PC-3 (cell line): ENCODE measurements around the gene ZNF616. TPM values are rescaled to one million over a fixed set of nuclear protein-coding genes. Genes with fewer than 3 reads are reported as not detected.

Source experiments
- ATAC-seq: fragments of 200-7000 bp; cut with Tn5 transposase; 2 replicates; pipeline ENCODE4 v1.9.1; 2020; ENCODE audit warnings: mild to moderate bottlenecking, moderate library complexity
- BruUV-seq: library from RNA; stranded (reverse); fragments of 400-500 nt; replicated peaks from 2 replicates; lab custom pipeline; 2021; lab: Mats Ljungman, UMichigan
- CTCF ChIA-PET: fragments of 300-600 bp; sonication (Branson Sonifier 250); formaldehyde crosslinking; loops from one replicate; lab custom pipeline; 2022; ENCODE audit warnings: antibody characterized with exemption; lab: Charles Lee
- POLR2A ChIA-PET: fragments of 300-600 bp; sonication (Branson Sonifier 250); formaldehyde crosslinking; loops from one replicate; lab custom pipeline; 2022; ENCODE audit warnings: antibody characterized with exemption; ENCODE audit not compliant: unreplicated experiment; lab: Charles Lee
- DNase-seq: peaks from one replicate; pipeline ENCODE4 v3.0.0-alpha.2; 2015
- H2AFZ ChIP-seq: fragments of 300-600 bp; sonication (generic); 2 replicates; pipeline ENCODE4 v1.6.0; 2016; ENCODE audit warnings: antibody characterized with exemption, low read length
- H3F3A ChIP-seq: fragments of 300-600 bp; sonication (generic); one replicate; pipeline ENCODE4 v1.6.0; 2017; ENCODE audit warnings: antibody characterized with exemption, low read length, control low read depth, mild to moderate bottlenecking; ENCODE audit not compliant: unreplicated experiment
- H3K27ac ChIP-seq: fragments of 300-600 bp; sonication (generic); 2 replicates; pipeline ENCODE4 v1.5.1; 2016; ENCODE audit warnings: mild to moderate bottlenecking, low read length
- H3K27me3 ChIP-seq: fragments of 300-600 bp; sonication (generic); 2 replicates; pipeline ENCODE4 v1.6.1; 2016; ENCODE audit warnings: low read length, mixed read lengths
- H3K36me3 ChIP-seq: fragments of 300-600 bp; sonication (generic); 2 replicates; pipeline ENCODE4 v1.6.1; 2016; ENCODE audit warnings: low read depth, mixed run types, low read length, mixed read lengths
- H3K4me1 ChIP-seq: fragments of 300-600 bp; sonication (generic); 2 replicates; pipeline ENCODE4 v1.5.1; 2016; ENCODE audit warnings: low read length; ENCODE audit not compliant: insufficient read depth
- H3K4me2 ChIP-seq: fragments of 300-600 bp; sonication (generic); 2 replicates; pipeline ENCODE4 v1.6.0; 2016; ENCODE audit warnings: low read length
- H3K4me3 ChIP-seq: fragments of 300-600 bp; sonication (generic); 2 replicates; pipeline ENCODE4 v1.5.1; 2016; ENCODE audit warnings: mild to moderate bottlenecking, low read length, mixed read lengths
- H3K79me2 ChIP-seq: fragments of 300-600 bp; sonication (generic); 2 replicates; pipeline ENCODE4 v1.6.1; 2017; ENCODE audit warnings: low read length, mixed read lengths
- H3K9ac ChIP-seq: fragments of 300-600 bp; sonication (generic); 2 replicates; pipeline ENCODE4 v1.6.0; 2016; ENCODE audit warnings: mild to moderate bottlenecking, low read length
- H3K9me2 ChIP-seq: fragments of 300-600 bp; sonication (generic); replicated peaks from 2 replicates; pipeline ENCODE4 v1.6.1; 2016; ENCODE audit warnings: mixed run types, low read length, mixed read lengths
- H3K9me3 ChIP-seq: fragments of 300-600 bp; sonication (generic); 2 replicates; pipeline ENCODE4 v1.6.1; 2016; ENCODE audit warnings: low read length, mixed read lengths
- H4K20me1 ChIP-seq: fragments of 300-600 bp; sonication (generic); 2 replicates; pipeline ENCODE4 v1.6.1; 2016; ENCODE audit warnings: low read length, mixed read lengths
- EZH2 ChIP-seq: fragments of 300-600 bp; sonication (generic); IDR thresholded peaks from one replicate; pipeline ENCODE4 v1.6.1; 2017; ENCODE audit warnings: antibody characterized with exemption, mild to moderate bottlenecking, low read length; ENCODE audit not compliant: unreplicated experiment
- EZH2phosphoT487 ChIP-seq: fragments of 300-600 bp; sonication (generic); IDR thresholded peaks from 2 replicates; pipeline ENCODE4 v1.6.1; 2018; ENCODE audit warnings: mild to moderate bottlenecking, antibody characterized with exemption, low read length, borderline replicate concordance
- intact Hi-C: fragments of 100-400 bp; cut with micrococcal nuclease; formaldehyde crosslinking; loops from 2 replicates; pipeline ENCODE4 v1.9.0; 2023
- total RNA-seq: library from RNA; depleted of rRNA; stranded (reverse); fragments of >200 nt; gene quantifications from 2 replicates; pipeline ENCODE4 v1.2.3, GENCODE V29; 2014
- TF ChIP-seq, protein P1 (sequence below): fragments of 300-600 bp; sonication (generic); conservative IDR thresholded peaks from 2 replicates; pipeline ENCODE4 v1.5.1; 2017; ENCODE audit warnings: antibody characterized with exemption, low read depth, mild to moderate bottlenecking, low read length

The ZNF616 gene
- total RNA-seq, 1 experiment from 2014 or later: 3.9 TPM

DNA sequence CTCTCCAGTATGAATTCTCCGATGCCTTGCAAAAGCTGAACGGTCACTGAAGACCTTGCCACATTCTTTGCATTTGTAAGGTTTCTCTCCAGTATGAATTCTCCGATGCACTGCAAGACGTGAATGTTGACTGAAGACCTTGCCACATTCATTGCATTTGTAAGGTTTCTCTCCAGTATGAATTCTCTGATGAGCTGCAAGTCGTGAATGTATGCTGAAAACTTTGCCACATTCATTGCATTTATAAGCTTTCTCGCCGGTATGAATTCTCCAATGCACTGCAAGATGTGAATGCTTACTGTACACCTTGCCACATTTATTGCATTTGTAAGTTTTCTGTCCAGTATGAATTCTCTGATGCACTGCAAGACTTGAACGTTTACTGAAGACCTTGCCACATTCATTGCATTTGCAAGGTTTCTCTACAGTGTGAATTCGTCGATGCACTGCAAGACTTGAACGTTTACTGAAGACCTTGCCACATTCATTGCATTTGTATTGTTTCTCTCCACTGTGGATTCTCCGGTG is 24.1 kb downstream of the ZNF616 start:
- intact Hi-C loops: no loop called here
- TF ChIP-seq EZH2phosphoT487: no peak

DNA sequence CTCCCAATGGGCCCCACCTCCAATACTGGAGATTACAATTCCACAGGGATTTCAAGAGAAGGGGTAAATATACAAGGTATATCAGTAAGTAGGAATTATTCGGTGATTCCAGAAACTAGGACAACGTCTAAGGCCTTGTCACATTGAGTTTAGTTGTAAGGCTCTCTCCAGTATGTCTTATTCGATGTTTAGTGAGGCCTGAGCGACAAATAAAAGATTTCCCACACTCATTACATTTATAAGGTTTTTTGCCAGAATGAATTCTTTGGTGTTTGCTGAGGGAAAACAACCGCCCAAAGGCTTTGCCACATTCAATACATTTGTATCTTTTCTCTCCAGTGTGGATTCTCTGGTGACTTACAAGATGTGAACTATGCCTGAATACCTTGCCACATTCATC is 25.0 kb downstream of the ZNF616 start:
- Histone ChIP-seq H3K9me2 (no peaks in the 10 kb centered on the region), H3K9ac (no peak overlapping the region), H3F3A (no peaks in the 10 kb centered on the region), H3K79me2 (no peaks in the 10 kb centered on the region), H3K36me3 (peaks cover 82% of the 10 kb centered on the region), H3K4me1 (no peaks in the 10 kb centered on the region), H3K9me3 (peaks cover 92% of the 10 kb centered on the region), H2AFZ (no peak overlapping the region), H3K27ac (no peak overlapping the region), H4K20me1 (no peaks in the 10 kb centered on the region), H3K27me3 (no peaks in the 10 kb centered on the region), H3K4me3 (no peak overlapping the region), H3K4me2 (no peak overlapping the region)
- ChIA-PET POLR2A (no interaction called here), CTCF (no interaction called here)
- intact Hi-C loops: no loop called here
- no peak for DNase-seq
- no peak for TF ChIP-seq EZH2
- TF ChIP-seq, protein P1, sequence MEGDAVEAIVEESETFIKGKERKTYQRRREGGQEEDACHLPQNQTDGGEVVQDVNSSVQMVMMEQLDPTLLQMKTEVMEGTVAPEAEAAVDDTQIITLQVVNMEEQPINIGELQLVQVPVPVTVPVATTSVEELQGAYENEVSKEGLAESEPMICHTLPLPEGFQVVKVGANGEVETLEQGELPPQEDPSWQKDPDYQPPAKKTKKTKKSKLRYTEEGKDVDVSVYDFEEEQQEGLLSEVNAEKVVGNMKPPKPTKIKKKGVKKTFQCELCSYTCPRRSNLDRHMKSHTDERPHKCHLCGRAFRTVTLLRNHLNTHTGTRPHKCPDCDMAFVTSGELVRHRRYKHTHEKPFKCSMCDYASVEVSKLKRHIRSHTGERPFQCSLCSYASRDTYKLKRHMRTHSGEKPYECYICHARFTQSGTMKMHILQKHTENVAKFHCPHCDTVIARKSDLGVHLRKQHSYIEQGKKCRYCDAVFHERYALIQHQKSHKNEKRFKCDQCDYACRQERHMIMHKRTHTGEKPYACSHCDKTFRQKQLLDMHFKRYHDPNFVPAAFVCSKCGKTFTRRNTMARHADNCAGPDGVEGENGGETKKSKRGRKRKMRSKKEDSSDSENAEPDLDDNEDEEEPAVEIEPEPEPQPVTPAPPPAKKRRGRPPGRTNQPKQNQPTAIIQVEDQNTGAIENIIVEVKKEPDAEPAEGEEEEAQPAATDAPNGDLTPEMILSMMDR: no peak
- no peak for TF ChIP-seq EZH2phosphoT487
- no peak for ATAC-seq
- BruUV-seq: no TSS peak

More for the DNA sequence above, 24.1 kb downstream of the ZNF616 start:
- Histone ChIP-seq H2AFZ (no peak overlapping the region), H3K27ac (no peak overlapping the region), H3F3A (no peaks in the 10 kb centered on the region), H3K4me2 (no peak overlapping the region), H3K4me1 (no peaks in the 10 kb centered on the region), H3K4me3 (peak overlapping the region; percentile 18; the same call in 1 of the 2 replicates), H3K9me2 (no peaks in the 10 kb centered on the region), H4K20me1 (no peaks in the 10 kb centered on the region), H3K36me3 (peaks cover 88% of the 10 kb centered on the region), H3K9me3 (peaks cover 94% of the 10 kb centered on the region), H3K9ac (no peak overlapping the region), H3K27me3 (no peaks in the 10 kb centered on the region), H3K79me2 (no peaks in the 10 kb centered on the region)
- ChIA-PET CTCF (no interaction called here), POLR2A (no interaction called here)
- no TSS peak for BruUV-seq
- DNase-seq (no peak), ATAC-seq (no peak)

DNA sequence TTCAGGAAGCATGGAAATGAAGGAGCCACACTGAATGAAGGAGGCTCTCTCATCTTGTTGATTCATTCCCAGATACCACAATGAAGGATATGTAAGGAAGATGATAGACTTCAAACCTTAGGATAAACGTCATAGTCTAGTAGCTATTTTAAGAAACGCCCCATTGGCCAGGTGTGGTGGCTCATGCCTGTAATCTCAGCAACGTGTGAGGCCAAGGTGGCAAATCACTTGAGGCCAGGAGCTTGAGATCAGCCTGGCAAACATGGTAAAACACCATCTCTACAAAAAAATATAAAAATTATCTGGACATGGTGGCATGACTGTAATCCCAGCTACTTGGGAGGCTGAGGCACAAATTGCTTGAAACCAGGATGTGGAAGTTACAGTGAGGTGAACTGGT is 27.1 kb downstream of the ZNF616 start:
- Histone ChIP-seq H3K4me1 (no peaks in the 10 kb centered on the region), H3K4me3 (no peak overlapping the region), H4K20me1 (no peaks in the 10 kb centered on the region), H3K27me3 (no peaks in the 10 kb centered on the region), H3K4me2 (no peak overlapping the region), H2AFZ (no peak overlapping the region), H3K9me3 (peaks cover 92% of the 10 kb centered on the region), H3K36me3 (peaks cover 61% of the 10 kb centered on the region), H3F3A (no peaks in the 10 kb centered on the region), H3K27ac (no peak overlapping the region), H3K79me2 (no peaks in the 10 kb centered on the region), H3K9me2 (no peaks in the 10 kb centered on the region), H3K9ac (no peak overlapping the region)
- ChIA-PET POLR2A (no interaction called here), CTCF (no interaction called here)
- ATAC-seq (no peak), DNase-seq (no peak)
- BruUV-seq: no TSS peak
- TF ChIP-seq EZH2 (no peak), EZH2phosphoT487 (no peak)
- TF ChIP-seq, protein P1: no peak
- intact Hi-C loops: no loop called here
